Adipocyte (in vitro differentiated cells): Measurements from ENCODE around the gene SLC26A4.

Experiments used
- DNase-seq: peaks from one replicate; pipeline ENCODE4 v3.0.0-alpha.2; 2015; ENCODE audit warnings: low read depth
- H3K27me3 ChIP-seq: replicated peaks from 2 replicates; pipeline ENCODE4 v1.7.0; 2013; ENCODE audit warnings: mild to moderate bottlenecking, low read length, moderate library complexity; ENCODE audit not compliant: control insufficient read depth, insufficient read depth
- H3K36me3 ChIP-seq: 2 replicates; pipeline ENCODE4 v1.7.0; 2013; ENCODE audit warnings: low read length, mild to moderate bottlenecking, moderate library complexity; ENCODE audit not compliant: control insufficient read depth, insufficient read depth, severe bottlenecking
- H3K4me1 ChIP-seq: 2 replicates; pipeline ENCODE4 v1.7.0; 2013; ENCODE audit warnings: mild to moderate bottlenecking, low read length, moderate library complexity; ENCODE audit not compliant: control insufficient read depth, insufficient read depth
- H3K4me3 ChIP-seq: 2 replicates; pipeline ENCODE4 v1.7.0; 2013; ENCODE audit warnings: mild to moderate bottlenecking, low read length, moderate library complexity
- H3K9ac ChIP-seq: 2 replicates; pipeline ENCODE4 v1.7.0; 2013; ENCODE audit warnings: mild to moderate bottlenecking, low read length, moderate library complexity
- H3K9me3 ChIP-seq: 2 replicates; pipeline ENCODE4 v1.7.0; 2013; ENCODE audit warnings: mild to moderate bottlenecking, low read length, moderate library complexity; ENCODE audit not compliant: control insufficient read depth

SLC26A4 gene

GRCh38 chr7:107718456-107719193 is 58.0 kb downstream of the SLC26A4 start:
- no peaks in the 10 kb centered on the region for H3K27me3 ChIP-seq
- no peaks in the 10 kb centered on the region for H3K36me3 ChIP-seq
- H3K9ac ChIP-seq = no peak overlapping the region
- H3K9me3 ChIP-seq = no peaks in the 10 kb centered on the region
- DNase-seq = no peak
- H3K4me1 ChIP-seq = no peaks in the 10 kb centered on the region
- H3K4me3 ChIP-seq = no peak overlapping the region

- no peaks in the 10 kb centered on the region for H3K4me1 ChIP-seq
- no peaks in the 10 kb centered on the region for H3K36me3 ChIP-seq
- no peaks in the 10 kb centered on the region for H3K9me3 ChIP-seq
- H3K9ac ChIP-seq = no peak overlapping the region
- H3K4me3 ChIP-seq = no peak overlapping the region
- DNase-seq = no peak
- no peaks in the 10 kb centered on the region for H3K27me3 ChIP-seq
These were observed 60.7 kb downstream of the SLC26A4 start for GRCh38 chr7:107721286-107721685.

- H3K4me3 ChIP-seq = no peak overlapping the region
- no peak overlapping the region for H3K9ac ChIP-seq
- H3K27me3 ChIP-seq = peaks cover 8% of the 10 kb centered on the region
- DNase-seq = no peak
- no peaks in the 10 kb centered on the region for H3K4me1 ChIP-seq
- H3K9me3 ChIP-seq = no peaks in the 10 kb centered on the region
- no peaks in the 10 kb centered on the region for H3K36me3 ChIP-seq
These were observed 62.6 kb downstream of the SLC26A4 start for GRCh38 chr7:107723255-107723654.

- Histone ChIP-seq H3K9me3 (no peaks in the 10 kb centered on the region), H3K9ac (no peak overlapping the region), H3K4me1 (no peaks in the 10 kb centered on the region), H3K27me3 (peaks cover 9% of the 10 kb centered on the region), H3K36me3 (no peaks in the 10 kb centered on the region), H3K4me3 (no peak overlapping the region)
- peak; percentile 85 for DNase-seq
These were observed 64.6 kb downstream of the SLC26A4 start for GRCh38 chr7:107725138-107725740.

GRCh38 chr7:107726356-107727130 is 65.9 kb downstream of the SLC26A4 start:
- Histone ChIP-seq H3K27me3 (peaks cover 9% of the 10 kb centered on the region), H3K9me3 (no peaks in the 10 kb centered on the region), H3K4me1 (no peaks in the 10 kb centered on the region), H3K9ac (no peak overlapping the region), H3K36me3 (no peaks in the 10 kb centered on the region), H3K4me3 (no peak overlapping the region)
- DNase-seq = no peak

GRCh38 chr7:107728276-107728675 is 67.6 kb downstream of the SLC26A4 start:
- H3K9me3 ChIP-seq = peaks cover 3% of the 10 kb centered on the region
- H3K4me1 ChIP-seq = no peaks in the 10 kb centered on the region
- DNase-seq = no peak

GRCh38 chr7:107742678-107743566 is 82.3 kb downstream of the SLC26A4 start:
- H3K36me3 ChIP-seq = no peaks in the 10 kb centered on the region
- peaks cover 23% of the 10 kb centered on the region for H3K4me1 ChIP-seq
- peak overlapping the region; percentile 96 for H3K9ac ChIP-seq
- no peaks in the 10 kb centered on the region for H3K27me3 ChIP-seq
- no peak for DNase-seq
- peak overlapping the region; percentile 97 for H3K4me3 ChIP-seq
- H3K9me3 ChIP-seq = no peaks in the 10 kb centered on the region

More at GRCh38 chr7:107728276-107728675, 67.6 kb downstream of the SLC26A4 start:
- no peaks in the 10 kb centered on the region for H3K36me3 ChIP-seq
- H3K4me3 ChIP-seq = no peak overlapping the region
- peaks cover 9% of the 10 kb centered on the region for H3K27me3 ChIP-seq
- H3K9ac ChIP-seq = no peak overlapping the region

GRCh38 chr7:107743567-107744344 is 83.1 kb downstream of the SLC26A4 start, which contains the start of gene CBLL1:
TSS of gene CBLL1 (plus strand) at chr7:107744142. CDS start at chr7:107744164, 22 bp downstream.
- peak; percentile 98 for DNase-seq
- Histone ChIP-seq H3K9ac (peak within 1 kb of the TSS; percentile 96), H3K36me3 (no peaks in the 10 kb centered on the region), H3K4me3 (peak within 1 kb of the TSS; percentile 97), H3K9me3 (no peaks in the 10 kb centered on the region), H3K4me1 (peaks cover 23% of the 10 kb centered on the region), H3K27me3 (no peaks in the 10 kb centered on the region)

GRCh38 chr7:107744345-107744750 is 83.7 kb downstream of the SLC26A4 start:
- no peak for DNase-seq
- Histone ChIP-seq H3K9me3 (no peaks in the 10 kb centered on the region), H3K4me1 (peaks cover 23% of the 10 kb centered on the region), H3K27me3 (no peaks in the 10 kb centered on the region), H3K4me3 (peak overlapping the region; percentile 97), H3K36me3 (peaks cover 5% of the 10 kb centered on the region), H3K9ac (peak overlapping the region; percentile 96)

- peak overlapping the region; percentile 97 for H3K4me3 ChIP-seq
- H3K4me1 ChIP-seq = peaks cover 23% of the 10 kb centered on the region
- H3K36me3 ChIP-seq = peaks cover 20% of the 10 kb centered on the region
- DNase-seq = peak; percentile 12
- no peaks in the 10 kb centered on the region for H3K27me3 ChIP-seq
- no peak overlapping the region for H3K9ac ChIP-seq
- H3K9me3 ChIP-seq = no peaks in the 10 kb centered on the region
These were observed 85.4 kb downstream of the SLC26A4 start for GRCh38 chr7:107746006-107746405.
